ENCODE results near the gene STARD7.

Gene STARD7

GRCh38 chr2:96204836-96205624, 3.6 kb downstream of the STARD7 start:
- intact Hi-C loops (cut with DNase I) = loop anchor here (5.0 kb wide), 1 partner anchor 57 kb away; no protein-coding TSS in a partner anchor
- peak in 21 of 42 donors; percentile 15 to 78 (median 34) for DNase-seq

GRCh38 chr2:96203130-96204028, 5.2 kb downstream of the STARD7 start:
- DNase-seq = peak in 1 of 42 donors; percentile 37
- intact Hi-C loops (cut with DNase I) = no loop called here

DNA sequence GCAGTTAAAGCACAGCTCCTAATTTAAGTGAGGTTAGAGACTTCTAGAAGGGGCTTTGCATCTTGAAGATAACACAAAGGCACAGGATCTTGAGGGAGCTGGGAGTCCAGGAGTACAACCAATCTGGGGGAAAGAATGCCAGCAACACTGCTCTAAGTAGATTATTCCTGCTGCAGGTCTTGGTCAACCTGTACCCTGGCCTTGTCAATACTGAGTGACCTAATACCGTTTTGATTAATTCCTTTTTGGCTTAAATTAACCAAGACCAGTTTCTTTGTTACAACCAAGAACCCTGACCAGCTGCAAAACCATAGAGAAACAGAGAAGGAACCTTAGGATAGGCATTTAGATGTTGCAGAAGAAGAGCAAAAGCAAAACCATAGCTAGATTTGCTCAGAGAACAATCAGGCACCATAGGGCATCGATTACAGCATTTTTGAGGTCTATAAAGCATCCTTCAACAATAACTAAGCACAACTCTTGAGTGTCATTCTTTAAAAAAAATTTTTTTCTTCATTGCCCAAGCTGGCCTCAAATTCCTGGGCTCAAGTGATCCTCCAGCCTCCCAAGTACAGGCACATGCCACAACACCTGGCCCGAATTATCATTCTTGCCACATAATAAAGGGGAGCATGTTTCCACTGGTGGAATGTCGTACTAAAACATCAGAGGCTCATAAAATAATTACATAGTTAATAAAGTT, 6.3 kb downstream of the STARD7 start:
- DNase-seq = no peak
- intact Hi-C loops (cut with DNase I) = no loop called here

- intact Hi-C loops (cut with DNase I) = no loop called here
- no peak for DNase-seq
These were observed 7.3 kb downstream of the STARD7 start for GRCh38 chr2:96201338-96201737.

- intact Hi-C loops (cut with DNase I) = no loop called here
- no peak for DNase-seq
These were observed 9.7 kb downstream of the STARD7 start for GRCh38 chr2:96198921-96199320.

GRCh38 chr2:96197546-96198255, 10.9 kb downstream of the STARD7 start:
- no peak for DNase-seq
- intact Hi-C loops (cut with DNase I) = no loop called here

- intact Hi-C loops (cut with DNase I) = no loop called here
- DNase-seq = no peak
These were observed 13.1 kb downstream of the STARD7 start for GRCh38 chr2:96195410-96196066.

DNA sequence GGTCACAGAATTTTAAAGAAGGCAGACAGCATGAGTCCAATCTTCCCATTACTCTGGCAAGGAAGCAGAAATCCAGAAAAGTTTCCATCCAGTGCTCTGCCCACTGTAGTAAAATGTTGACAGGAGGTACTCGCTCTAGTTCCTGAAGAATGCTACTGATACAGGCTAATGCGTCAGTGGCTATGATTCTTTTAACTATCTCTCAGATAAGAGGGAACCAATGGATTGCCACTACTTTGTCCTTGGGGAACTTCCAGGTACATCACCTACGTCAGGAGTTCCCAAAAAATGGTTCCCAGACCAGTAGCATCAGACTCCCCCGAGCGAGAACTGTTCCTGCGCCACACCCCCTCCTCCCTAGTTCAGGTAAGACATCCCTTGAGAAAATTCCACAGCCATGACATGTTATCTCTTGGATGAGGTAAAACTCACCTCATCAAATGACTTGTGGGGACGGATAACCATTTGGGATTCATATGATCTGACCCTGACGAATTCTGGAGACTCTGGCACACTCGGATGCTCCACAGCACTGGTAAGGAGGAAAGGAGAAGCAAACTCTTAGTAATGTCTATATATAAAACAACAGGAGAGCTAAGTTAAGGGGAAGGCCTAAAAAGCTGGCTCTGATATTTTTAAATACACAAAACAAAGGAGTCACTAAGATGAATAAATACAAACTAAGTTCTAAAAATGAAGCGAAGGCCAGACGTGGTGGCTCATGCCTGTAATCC, 16.5 kb downstream of the STARD7 start:
- intact Hi-C loops (cut with DNase I) = no loop called here
- no peak for DNase-seq

DNA sequence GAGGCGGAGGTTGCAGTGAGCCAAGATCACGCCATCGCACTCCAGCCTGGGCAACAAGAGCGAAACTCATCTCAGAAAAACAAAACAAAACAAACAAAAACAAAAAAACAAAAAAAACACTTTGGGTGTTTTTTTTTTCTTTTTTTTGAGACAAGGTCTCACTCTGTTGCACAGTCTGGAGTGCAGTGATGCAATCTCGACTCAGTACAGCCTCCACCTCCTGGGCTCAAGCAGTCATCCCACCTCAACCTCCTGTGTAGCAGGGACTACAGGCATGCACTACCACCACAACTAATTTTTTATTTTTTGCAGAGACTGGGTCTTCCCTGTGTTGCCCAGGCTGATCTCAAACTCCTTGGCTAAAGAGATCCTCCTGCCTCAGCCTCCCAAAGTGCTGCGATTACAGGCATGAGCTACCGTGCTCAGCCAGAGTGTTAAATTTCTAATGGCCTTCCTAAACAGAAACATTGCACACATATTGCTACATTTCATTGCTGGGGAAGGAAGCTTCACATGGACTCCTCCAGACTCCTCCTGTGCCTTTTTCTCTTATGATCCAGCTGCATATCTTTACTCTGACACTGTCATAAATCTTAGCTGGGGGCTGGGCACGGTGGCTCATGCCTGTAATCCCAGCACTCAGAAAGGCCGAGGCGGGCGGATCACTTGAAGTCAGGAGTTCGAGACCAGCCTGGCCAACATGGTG, 19.7 kb downstream of the STARD7 start:
- intact Hi-C loops (cut with DNase I) = no loop called here
- DNase-seq = no peak

GRCh38 chr2:96186562-96186961, 22.1 kb downstream of the STARD7 start:
- intact Hi-C loops (cut with DNase I) = no loop called here
- DNase-seq = no peak

GRCh38 chr2:96185516-96185915, 23.1 kb downstream of the STARD7 start:
- intact Hi-C loops (cut with DNase I) = no loop called here
- DNase-seq = no peak

GRCh38 chr2:96184989-96185388, 23.6 kb downstream of the STARD7 start:
- intact Hi-C loops (cut with DNase I) = no loop called here

DNA sequence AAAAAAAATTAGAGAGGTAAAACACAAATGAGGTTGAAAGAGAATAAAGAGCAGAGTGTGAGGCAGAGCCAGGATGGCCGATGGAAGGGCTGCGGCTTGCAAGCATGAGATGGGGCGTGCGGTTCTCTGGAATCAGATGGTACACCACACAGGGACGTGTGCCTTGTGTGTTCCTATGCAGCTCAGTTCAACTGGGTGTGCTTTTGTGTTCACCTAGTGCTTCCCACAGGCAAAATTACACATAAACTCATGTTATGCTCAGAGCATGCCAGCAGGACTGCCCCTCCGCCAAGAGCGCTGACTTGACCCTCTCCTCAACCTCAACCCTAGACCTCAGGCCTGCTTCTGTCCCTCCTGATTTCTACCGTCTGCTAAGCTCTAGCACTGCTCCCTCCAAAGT, 24.4 kb downstream of the STARD7 start:
- DNase-seq = no peak
- intact Hi-C loops (cut with DNase I) = no loop called here

More at GRCh38 chr2:96184989-96185388, 23.6 kb downstream of the STARD7 start:
- DNase-seq = no peak

- intact Hi-C loops (cut with DNase I) = no loop called here
- DNase-seq = peak in 1 of 42 donors; percentile 16
These were observed 27.1 kb downstream of the STARD7 start for GRCh38 chr2:96181529-96181928.

DNA sequence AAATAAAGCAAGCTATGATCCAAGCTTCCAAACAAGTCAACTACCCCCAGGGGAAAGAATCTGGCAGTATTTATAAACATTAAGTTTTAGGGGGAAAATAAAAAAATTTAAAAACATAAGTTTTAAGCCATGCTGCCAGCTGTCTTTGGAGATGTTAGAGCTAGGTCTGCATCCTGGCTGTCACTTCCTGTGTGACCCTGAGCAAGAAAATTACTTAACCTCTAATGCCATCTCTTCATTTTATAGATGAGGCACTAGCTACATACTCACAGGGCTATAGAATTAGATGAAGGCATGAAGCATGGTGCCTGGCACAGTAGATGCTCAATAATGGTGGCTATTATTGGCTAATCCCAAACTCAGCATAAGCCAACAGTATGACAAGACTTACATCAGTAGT, 28.1 kb downstream of the STARD7 start:
- no peak for DNase-seq
- intact Hi-C loops (cut with DNase I) = no loop called here

DNA sequence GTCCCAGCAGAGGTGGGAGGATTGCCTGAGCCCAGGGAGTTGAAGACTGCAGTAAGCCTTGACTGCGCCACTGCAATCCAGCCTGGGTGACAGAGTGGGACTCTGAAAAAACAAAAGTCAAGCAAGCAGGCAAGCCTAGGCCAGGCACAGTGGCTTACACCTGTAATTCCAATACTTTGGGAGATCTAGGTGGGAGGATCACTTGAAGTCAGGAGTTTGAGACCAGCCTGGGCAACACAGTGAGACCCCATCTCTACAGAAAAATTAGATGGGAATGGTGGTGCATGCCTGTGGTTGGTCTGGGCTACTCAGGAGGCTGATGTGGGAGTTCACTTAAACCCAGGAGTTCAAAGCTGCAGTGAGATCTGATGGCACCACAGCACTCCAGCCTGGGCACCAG, 28.6 kb downstream of the STARD7 start:
- intact Hi-C loops (cut with DNase I) = no loop called here
- no peak for DNase-seq

GRCh38 chr2:96176661-96177060, 32.0 kb downstream of the STARD7 start:
- no peak for DNase-seq
- intact Hi-C loops (cut with DNase I) = loop anchor here (10.0 kb wide), 1 partner anchor 152 kb away; no protein-coding TSS in a partner anchor

Measured in head of caudate nucleus (tissue), 42 donors.